Measurements from ENCODE around the gene FGD1. TPM values are rescaled to one million over a fixed set of nuclear protein-coding genes. Genes with fewer than 3 reads are reported as not detected.

FGD1 gene
- total RNA-seq, 2 experiments from 2014 or later: 0.10 to 0.19 TPM

DNA sequence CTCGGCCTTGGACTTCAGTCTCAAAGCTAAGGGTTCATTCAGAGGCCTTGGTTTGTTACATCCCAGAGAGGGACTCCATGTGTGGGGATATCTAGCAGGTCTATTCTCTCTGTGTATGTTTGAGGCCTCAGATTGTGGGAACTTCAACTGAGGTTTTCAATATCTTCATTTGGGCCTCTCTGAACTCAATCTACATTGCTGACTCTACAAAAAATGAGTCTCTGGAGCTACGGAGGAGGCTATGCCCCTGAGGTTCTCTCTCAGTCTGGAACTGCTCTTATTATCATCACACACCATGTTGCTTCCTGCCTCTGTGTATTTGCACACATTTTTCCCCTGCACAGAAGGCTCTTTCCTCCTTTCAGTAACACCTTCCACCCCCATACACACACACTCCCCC is 60.9 kb downstream of the FGD1 start:
- Mint-ChIP-seq H3K27ac (no peak overlapping the region), H3K36me3 (no peaks in the 10 kb centered on the region), H3K27me3 (no peaks in the 10 kb centered on the region), H3K4me3 (no peak overlapping the region), H3K4me1 (no peaks in the 10 kb centered on the region), H3K9me3 (no peaks in the 10 kb centered on the region)
- no peak for DNase-seq

DNA sequence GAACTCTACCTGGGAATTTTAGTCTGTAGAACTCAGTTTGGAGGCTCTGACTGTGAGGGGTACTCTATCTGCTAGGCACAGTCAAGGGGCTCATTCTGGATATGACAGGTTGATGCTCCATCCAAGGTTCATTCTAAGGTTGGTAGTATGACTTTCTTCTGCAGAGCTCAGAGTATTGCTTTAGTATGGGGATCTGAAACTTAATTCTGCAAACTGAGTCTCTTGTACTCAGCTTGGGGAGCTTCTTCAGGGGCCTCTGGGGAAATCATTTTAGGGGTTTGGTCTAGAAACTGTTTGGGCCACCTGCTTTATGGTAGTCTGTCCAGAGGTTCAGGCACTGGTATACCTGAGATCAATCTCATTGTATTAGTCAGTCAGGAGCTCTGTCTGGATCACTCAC is 65.5 kb downstream of the FGD1 start:
- Mint-ChIP-seq H3K27ac (no peak overlapping the region), H3K9me3 (no peaks in the 10 kb centered on the region), H3K36me3 (no peaks in the 10 kb centered on the region), H3K4me1 (no peaks in the 10 kb centered on the region), H3K27me3 (no peaks in the 10 kb centered on the region), H3K4me3 (no peak overlapping the region)
- DNase-seq: no peak

DNA sequence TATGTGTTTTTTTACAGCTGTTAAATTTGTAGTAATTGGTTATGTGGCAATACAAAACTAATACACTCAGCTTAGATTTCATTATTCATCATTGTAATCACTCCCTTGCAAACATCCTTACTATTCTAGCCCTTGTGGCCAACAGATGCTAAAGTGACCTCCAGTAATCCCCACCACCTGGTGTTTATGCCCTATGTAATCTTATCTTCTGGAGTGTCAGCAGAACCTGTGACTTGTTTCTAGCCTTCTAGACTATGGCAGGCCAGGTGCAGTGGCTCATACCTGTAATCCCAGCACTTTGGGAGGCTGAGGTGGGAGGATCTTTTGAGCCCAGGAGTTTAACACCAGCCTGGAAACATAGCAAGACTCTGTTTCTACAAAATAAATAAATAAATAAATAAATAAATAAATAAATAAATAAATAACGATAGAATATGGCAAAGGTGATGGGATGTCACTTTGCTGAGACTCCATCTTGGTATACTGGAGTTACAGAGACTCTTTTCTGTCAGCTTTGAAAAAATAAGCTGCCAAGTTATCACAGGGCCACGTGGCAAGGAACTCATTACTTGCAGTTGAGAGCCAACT is 68.1 kb downstream of the FGD1 start:
- Mint-ChIP-seq H3K27me3 (no peaks in the 10 kb centered on the region), H3K9me3 (no peaks in the 10 kb centered on the region), H3K4me1 (no peaks in the 10 kb centered on the region), H3K36me3 (no peaks in the 10 kb centered on the region), H3K27ac (no peak overlapping the region), H3K4me3 (no peak overlapping the region)
- no peak for DNase-seq

DNA sequence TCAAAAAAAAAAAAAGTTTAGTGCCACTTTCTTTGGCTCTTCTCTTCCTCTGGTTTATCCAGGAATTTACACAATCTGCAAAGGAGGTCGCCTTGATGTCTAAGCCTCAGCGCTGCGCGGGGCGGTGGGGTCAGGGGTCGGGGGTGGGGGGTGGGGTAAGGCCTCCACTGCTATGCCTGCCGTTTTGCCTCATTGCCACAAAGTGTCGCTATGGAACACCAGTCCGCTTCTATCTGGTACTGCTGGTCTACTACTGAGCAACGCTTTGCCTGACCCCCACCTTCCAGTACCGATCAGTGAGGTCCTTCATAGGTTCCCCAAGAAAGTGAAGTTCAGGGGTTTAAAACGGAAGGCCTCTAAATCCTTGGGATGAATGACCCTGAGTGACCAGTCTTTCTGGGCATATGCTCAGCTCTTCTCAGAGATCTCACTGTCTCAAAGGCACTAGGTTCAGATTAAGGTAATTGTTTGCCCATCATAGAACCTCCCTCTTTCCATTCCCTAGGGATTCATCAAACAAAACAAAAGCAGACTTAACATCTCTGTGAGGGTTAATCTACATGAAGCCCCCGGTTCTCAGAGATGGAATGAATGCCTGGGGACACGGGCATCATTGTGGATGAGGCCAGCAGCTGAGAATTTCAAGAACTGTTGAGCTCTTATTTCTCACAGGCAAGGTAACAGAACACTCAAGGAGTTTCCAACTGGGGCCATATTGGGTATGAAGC is 72.7 kb downstream of the FGD1 start:
- H3K36me3 Mint-ChIP-seq: no peaks in the 10 kb centered on the region
- H3K27me3 Mint-ChIP-seq: peaks cover 19% of the 10 kb centered on the region
- H3K9me3 Mint-ChIP-seq: no peaks in the 10 kb centered on the region
- H3K4me3 Mint-ChIP-seq: no peak overlapping the region
- no peaks in the 10 kb centered on the region for H3K4me1 Mint-ChIP-seq
- DNase-seq: no peak
- H3K27ac Mint-ChIP-seq: no peak overlapping the region

DNA sequence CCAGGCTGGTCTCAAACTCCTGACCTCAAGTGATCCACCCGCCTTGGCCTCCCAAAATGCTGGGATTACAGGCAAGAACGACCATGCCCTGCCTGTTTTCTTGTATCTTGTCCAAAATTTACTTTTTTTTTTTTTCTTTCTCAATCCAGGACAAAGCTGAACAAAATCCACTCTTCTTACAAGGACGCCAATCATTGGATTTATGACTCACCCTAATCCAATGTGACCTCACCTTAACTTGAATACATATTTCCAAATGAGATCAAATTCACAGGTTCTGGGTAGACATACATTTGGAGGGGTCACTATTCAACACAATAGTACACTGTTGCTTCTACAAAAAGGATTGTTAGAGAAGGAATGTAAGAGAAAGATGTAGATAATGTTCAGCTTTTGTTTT is 73.9 kb downstream of the FGD1 start:
- H3K36me3 Mint-ChIP-seq: no peaks in the 10 kb centered on the region
- H3K4me3 Mint-ChIP-seq: no peak overlapping the region
- no peaks in the 10 kb centered on the region for H3K4me1 Mint-ChIP-seq
- no peak overlapping the region for H3K27ac Mint-ChIP-seq
- H3K9me3 Mint-ChIP-seq: no peaks in the 10 kb centered on the region
- H3K27me3 Mint-ChIP-seq: peaks cover 28% of the 10 kb centered on the region
- DNase-seq: no peak

DNA sequence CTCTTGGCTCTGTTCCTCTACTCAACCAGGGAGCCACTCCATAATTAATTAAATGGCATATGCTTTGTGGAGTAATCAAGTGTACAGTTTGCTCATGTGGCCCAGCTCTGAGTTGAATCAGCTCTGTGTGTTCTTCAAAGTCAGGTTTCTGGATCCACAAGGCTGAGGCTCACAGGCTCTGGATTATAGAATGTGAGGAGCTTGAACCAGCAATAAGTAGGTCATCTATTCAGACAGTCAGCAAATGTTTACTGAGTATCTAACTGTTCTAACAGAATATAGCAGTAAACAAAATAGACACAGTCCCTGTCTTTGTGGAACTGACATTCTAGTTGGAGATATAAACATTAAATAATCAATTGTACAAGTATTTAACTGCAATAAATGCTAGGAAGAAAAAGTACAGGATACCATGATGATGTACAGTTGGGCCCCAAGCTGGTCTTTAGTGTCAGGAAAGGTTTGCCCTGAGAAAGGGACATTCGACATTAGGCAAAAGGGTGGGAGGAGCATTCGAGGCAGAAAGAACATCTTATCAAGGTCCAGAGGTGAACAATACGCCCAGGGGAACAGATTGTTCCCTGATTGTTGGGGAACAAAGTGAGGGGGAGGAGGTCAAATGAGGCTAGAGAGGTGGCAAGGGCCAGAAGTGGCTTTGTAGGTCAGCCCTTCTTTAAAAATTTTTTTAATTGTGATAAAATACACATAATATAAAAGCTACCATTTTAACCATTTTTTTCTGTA is 76.3 kb downstream of the FGD1 start:
- H3K36me3 Mint-ChIP-seq: no peaks in the 10 kb centered on the region

DNA sequence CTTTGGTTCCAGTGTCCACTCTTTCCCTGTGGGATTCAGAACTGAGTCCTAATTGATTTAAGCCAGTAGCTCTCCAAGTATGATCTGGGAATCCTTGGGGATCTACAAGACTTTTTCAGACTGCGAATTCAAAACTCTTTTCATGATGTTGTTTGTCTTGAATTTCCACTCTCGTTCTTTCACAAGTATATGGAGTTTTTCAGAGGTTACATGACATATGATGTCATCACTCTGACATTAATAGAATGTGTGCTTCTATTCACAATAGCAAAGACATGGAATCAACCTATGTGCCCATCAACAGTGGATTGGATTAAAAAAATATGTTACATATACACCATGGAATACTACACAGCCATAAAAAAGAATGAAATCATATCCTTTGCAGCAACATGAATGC is 79.1 kb downstream of the FGD1 start:
- no peaks in the 10 kb centered on the region for H3K36me3 Mint-ChIP-seq
- DNase-seq: no peak
- H3K4me3 Mint-ChIP-seq: no peak overlapping the region
- peaks cover 44% of the 10 kb centered on the region for H3K27me3 Mint-ChIP-seq
- H3K4me1 Mint-ChIP-seq: peaks cover 11% of the 10 kb centered on the region
- no peak overlapping the region for H3K27ac Mint-ChIP-seq
- H3K9me3 Mint-ChIP-seq: no peaks in the 10 kb centered on the region

More for the DNA sequence above, 76.3 kb downstream of the FGD1 start:
- Mint-ChIP-seq H3K4me1 (peaks cover 5% of the 10 kb centered on the region), H3K27ac (no peak overlapping the region), H3K27me3 (peaks cover 44% of the 10 kb centered on the region), H3K9me3 (no peaks in the 10 kb centered on the region), H3K4me3 (no peak overlapping the region)
- DNase-seq: no peak

DNA sequence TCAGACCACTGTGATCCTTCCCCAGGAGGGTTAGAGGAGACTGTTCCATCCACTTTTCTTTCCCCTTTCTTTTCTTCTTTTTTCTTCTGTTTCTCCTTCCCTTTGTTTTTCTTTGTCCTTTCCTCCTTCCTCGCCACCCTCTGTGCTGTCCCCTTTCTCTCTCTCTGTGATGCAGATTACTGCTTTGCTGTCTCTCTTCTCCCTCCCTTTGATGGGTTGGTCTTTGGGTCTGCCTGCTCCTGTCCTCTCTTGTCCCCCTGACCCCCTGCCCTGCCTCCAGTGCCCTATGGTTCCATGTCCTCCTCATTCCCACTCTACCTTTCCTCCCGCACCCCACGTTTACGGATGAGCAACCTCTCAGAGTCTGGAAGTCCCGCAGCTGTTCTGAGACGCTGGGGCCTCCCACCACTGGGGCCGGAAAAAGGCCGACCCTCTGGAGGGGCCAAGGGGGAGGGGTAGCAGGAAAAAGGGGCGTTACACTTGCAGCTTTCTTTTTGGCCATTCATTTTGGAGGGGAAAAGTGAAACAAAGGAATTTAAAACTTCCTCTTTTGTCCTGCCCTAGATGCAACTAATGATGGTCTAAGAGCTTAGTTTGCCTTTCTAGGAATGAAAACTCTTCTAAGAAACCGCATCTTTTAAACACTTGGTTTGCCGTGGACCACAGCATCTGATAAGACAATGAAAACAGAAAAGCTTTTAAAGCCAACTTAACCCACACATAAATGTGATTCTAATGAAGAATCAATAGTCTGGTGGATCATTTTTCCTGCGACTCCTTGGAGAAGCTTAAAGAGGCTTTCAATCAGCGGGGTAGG is 80.3 kb downstream of the FGD1 start:
- peaks cover 15% of the 10 kb centered on the region for H3K4me1 Mint-ChIP-seq
- no peak for DNase-seq
- H3K27me3 Mint-ChIP-seq: peaks cover 43% of the 10 kb centered on the region
- H3K27ac Mint-ChIP-seq: no peak overlapping the region
- no peak overlapping the region for H3K4me3 Mint-ChIP-seq
- no peaks in the 10 kb centered on the region for H3K36me3 Mint-ChIP-seq
- no peaks in the 10 kb centered on the region for H3K9me3 Mint-ChIP-seq

DNA sequence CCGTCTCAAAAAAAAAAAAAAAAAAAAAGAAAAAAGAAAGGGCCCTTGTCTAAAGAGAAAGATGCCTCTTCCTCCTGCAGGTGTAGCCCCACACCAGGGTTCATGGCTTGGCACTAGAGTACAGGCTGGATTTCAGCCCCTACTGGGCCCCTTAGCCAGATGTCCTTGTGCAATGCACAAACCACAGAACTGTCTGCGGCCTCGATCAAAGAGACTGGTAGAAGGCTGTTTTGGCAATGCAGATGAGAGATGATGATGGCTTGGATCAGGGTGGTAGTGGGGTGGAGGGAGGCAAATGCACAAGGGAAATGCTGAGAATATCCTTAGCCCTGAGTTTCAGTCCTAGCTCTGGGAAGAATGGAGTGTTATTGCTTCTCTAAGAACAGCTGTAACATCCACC is 82.3 kb downstream of the FGD1 start:
- no peak for DNase-seq
- Mint-ChIP-seq H3K9me3 (no peaks in the 10 kb centered on the region), H3K27ac (no peak overlapping the region), H3K4me3 (no peak overlapping the region), H3K4me1 (peaks cover 22% of the 10 kb centered on the region), H3K36me3 (no peaks in the 10 kb centered on the region), H3K27me3 (peaks cover 28% of the 10 kb centered on the region)

DNA sequence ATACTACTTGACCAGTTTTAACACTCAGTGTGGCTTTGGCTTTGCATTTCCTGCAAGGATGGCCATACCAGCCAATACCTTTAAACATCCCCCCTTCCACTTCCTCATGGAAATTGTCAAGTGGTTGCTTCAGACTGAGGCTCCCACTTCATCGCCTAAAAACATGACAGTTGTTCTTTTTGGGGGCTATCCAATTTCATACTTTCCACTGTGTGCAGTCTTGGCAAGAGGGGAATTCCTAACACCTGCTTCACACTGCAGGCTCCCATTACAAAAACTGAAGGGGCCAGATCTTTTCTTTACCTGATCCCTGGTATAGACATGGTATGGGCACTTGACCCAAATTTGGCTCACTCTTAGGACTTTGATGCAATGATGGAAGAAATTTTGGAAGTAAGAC is 84.3 kb downstream of the FGD1 start:
- H3K36me3 Mint-ChIP-seq: no peaks in the 10 kb centered on the region
- H3K27ac Mint-ChIP-seq: no peak overlapping the region
- no peak overlapping the region for H3K4me3 Mint-ChIP-seq
- H3K4me1 Mint-ChIP-seq: peaks cover 23% of the 10 kb centered on the region
- H3K27me3 Mint-ChIP-seq: peaks cover 18% of the 10 kb centered on the region
- no peak for DNase-seq
- H3K9me3 Mint-ChIP-seq: no peaks in the 10 kb centered on the region

DNA sequence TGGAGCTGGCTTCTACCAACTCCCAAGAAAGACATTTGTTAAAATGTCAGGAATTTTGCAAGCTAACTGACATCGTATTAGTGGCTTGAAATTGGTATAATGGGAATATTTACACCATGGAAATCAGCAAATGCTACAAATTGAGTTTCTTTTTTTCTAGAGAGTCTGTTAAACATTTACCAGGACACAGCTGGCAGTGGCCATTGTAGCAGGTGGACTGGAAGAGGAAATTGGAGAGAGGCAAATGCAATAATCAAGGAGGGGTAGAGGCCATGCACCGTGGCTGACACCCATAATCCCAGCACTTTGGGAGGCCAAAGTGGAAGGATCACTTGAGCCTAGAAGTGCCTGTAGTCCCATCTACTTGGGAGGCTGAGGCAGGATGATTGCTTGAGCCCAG is 88.8 kb downstream of the FGD1 start:
- Mint-ChIP-seq H3K27ac (no peak overlapping the region), H3K4me1 (peaks cover 15% of the 10 kb centered on the region), H3K27me3 (peaks cover 16% of the 10 kb centered on the region), H3K4me3 (no peak overlapping the region), H3K36me3 (no peaks in the 10 kb centered on the region), H3K9me3 (no peaks in the 10 kb centered on the region)
- no peak for DNase-seq

DNA sequence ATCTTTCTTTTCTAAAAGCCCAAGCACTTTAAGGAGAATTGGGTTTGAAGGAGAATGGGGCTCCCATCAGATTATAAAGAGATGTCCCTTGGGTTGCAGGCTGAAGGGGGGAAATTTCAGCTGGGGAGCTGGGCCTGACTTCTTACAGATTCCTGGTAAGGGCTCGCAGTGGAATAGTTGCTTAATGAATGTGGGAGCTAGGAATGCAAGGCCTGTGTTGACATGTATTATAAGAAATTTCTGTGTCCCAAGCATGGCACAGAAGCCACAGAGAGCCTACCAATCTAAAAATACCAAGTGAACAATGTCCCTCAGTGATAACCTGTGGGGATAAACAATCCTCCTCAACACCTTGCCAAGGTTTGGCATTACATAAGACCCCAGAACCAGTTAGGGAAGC is 98.9 kb downstream of the FGD1 start:
- Mint-ChIP-seq H3K27me3 (peaks cover 4% of the 10 kb centered on the region), H3K4me1 (no peaks in the 10 kb centered on the region), H3K9me3 (no peaks in the 10 kb centered on the region), H3K4me3 (no peak overlapping the region), H3K27ac (no peak overlapping the region), H3K36me3 (no peaks in the 10 kb centered on the region)
- no peak for DNase-seq

Measured in activated naive CD8-positive, alpha-beta T cell treated with anti-CD3 and anti-CD28 coated beads for 36 hours (primary cell).